Ecto neural progenitor cell (in vitro differentiated cells): ENCODE results near the gene TMEM204.
"Not testable (repeated sequence)": the region's sequence is repeated elsewhere in the genome, so short reads cannot be mapped to it uniquely, and the experiment has no call there.

Source experiments
- DNase-seq: peaks from one replicate; pipeline ENCODE4 v3.0.0-alpha.2; 2018; ENCODE audit warnings: low spot score

TMEM204 gene

DNA sequence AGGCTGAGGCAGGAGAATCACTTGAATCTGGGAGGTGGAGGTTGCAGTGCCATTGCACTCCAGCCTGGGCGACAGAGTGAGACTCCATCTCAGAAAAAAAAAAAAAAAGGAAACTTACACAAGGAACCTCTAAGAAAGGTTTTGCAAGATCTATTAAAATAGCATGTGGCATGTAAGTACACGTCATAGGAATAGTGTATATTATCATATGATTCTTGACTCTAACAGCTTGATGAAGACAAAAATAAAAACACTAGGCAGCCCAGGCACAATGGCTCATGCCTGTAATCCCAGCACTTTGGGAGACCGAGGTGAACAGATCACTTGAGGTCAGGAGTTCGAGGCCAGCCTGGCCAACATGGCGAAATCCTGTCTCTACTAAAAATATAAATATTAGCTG lies 62.0 kb downstream of the TMEM204 start:
- DNase-seq: not testable (repeated sequence)

DNA sequence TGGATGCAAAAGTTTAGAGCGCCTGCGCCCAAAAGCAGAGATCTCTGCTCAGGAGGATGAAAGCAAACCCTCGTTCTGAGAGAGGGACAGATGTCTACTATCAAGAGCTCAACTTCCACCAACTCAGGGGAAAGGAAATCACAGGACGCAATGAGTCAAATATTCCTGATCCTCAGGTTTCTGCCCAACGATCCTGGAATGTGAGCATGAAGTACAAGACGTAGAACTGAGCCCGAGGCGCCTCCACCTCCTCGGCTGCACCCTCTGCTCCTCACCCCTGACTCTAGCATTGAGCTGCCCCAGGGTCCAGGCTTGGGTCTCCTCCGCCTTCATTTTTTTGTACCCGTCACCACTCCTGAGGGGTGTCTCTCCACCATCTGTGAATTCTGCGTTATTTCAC lies 63.0 kb downstream of the TMEM204 start:
- DNase-seq: no peak

DNA sequence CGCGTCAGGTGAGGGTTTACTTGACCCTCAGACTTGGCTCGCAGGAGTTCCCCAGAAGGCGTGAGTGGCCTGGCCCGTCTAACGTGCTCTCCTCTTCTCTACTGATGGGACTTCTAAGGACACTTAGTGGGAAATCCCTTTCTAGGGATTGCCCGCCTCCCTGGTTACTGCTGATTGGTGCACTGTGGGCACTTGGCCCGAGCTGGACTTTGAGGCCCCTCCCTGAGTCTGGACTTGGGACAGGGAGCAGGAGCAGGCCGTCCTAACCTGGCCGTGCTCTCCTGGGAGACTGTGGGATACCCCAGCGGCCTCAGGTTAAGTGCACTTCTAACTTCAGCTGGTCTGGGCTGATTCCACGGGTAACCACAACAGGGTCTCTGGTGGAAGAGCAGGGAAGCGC lies 63.7 kb downstream of the TMEM204 start:
- no peak for DNase-seq

DNA sequence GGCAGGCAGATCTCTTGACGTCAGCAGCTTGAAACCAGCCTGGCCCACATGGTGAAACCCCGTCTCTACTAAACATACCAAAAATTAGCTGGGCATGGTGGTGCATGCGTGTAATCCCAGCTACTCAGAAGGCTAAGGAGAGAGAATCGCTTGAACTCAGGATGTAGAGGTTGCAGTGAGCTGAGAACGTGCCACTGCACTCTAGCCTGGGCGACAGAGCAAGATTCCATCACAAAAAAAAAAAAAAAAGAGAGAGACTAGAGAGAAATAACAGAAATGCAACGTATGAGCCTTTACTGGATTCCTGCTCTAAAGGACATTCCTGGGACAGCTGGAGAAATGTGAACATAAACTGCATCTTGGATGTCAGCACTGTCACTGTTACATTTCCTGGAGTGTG lies 67.6 kb downstream of the TMEM204 start:
- no peak for DNase-seq

GRCh38 chr16:1601489-1601888 lies 68.0 kb downstream of the TMEM204 start:
- DNase-seq: no peak

DNA sequence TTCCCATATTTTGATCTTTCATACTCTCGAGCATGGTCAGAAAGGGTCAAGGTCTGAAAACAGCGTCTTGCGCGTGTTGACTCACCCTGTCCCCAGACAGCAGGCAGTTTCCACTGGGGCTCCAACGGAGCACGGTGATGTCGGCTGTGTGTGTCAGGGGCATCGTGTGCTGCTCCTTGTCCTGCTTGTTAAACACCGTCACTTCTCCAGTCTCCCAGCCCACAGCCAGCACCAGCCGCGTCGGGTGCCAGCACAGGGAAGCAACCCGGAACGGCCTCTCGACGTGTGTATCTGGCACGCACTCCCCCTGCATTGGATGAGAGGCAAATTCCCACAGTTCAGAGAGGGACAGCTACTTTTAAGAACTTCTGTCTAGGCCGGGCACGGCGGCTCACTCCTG lies 68.8 kb downstream of the TMEM204 start:
- DNase-seq: no peak
